HG03064 (cell line): ENCODE results near the gene CHEK2.
"Not testable (repeated sequence)": the region's sequence is repeated elsewhere in the genome, so short reads cannot be mapped to it uniquely, and the experiment has no call there.

Experiments used
- ATAC-seq: cut with Tn5 transposase; IDR thresholded peaks from one replicate; pipeline ENCODE4 v1.9.1; 2021; ENCODE audit warnings: low read depth; ENCODE audit not compliant: unreplicated experiment

The CHEK2 gene

GRCh38 chr22:28742562-28742962, 942 bp upstream of the CHEK2 start:
- no peak for ATAC-seq

- ATAC-seq, result no peak
Observed at GRCh38 chr22:28741200-28741784, 328 bp downstream of the CHEK2 start.

- not testable (repeated sequence) for ATAC-seq
Observed at GRCh38 chr22:28738876-28739275, 2.7 kb downstream of the CHEK2 start.

GRCh38 chr22:28737701-28738100, 3.9 kb downstream of the CHEK2 start:
- ATAC-seq, result no peak

GRCh38 chr22:28736301-28737155, 5.1 kb downstream of the CHEK2 start:
- ATAC-seq, result no peak

GRCh38 chr22:28734393-28734792, 7.2 kb downstream of the CHEK2 start:
- no peak for ATAC-seq

- no peak for ATAC-seq
Observed at GRCh38 chr22:28730179-28730578, 11.4 kb downstream of the CHEK2 start.

GRCh38 chr22:28728621-28729313, 12.9 kb downstream of the CHEK2 start:
- ATAC-seq, result no peak

GRCh38 chr22:28728002-28728401, 13.6 kb downstream of the CHEK2 start:
- no peak for ATAC-seq

- no peak for ATAC-seq
Observed at GRCh38 chr22:28718044-28718443, 23.6 kb downstream of the CHEK2 start.

GRCh38 chr22:28716686-28717085, 24.9 kb downstream of the CHEK2 start:
- no peak for ATAC-seq

GRCh38 chr22:28715611-28716010, 26.0 kb downstream of the CHEK2 start:
- ATAC-seq, result no peak

- ATAC-seq, result no peak
Observed at GRCh38 chr22:28714043-28714628, 27.5 kb downstream of the CHEK2 start.

- no peak for ATAC-seq
Observed at GRCh38 chr22:28711820-28712777, 29.5 kb downstream of the CHEK2 start.

- no peak for ATAC-seq
Observed at GRCh38 chr22:28711341-28711740, 30.3 kb downstream of the CHEK2 start.

GRCh38 chr22:28710576-28711191, 30.9 kb downstream of the CHEK2 start:
- ATAC-seq, result no peak

- no peak for ATAC-seq
Observed at GRCh38 chr22:28710107-28710506, 31.5 kb downstream of the CHEK2 start.

- ATAC-seq, result no peak
Observed at GRCh38 chr22:28706845-28707244, 34.8 kb downstream of the CHEK2 start.

GRCh38 chr22:28703436-28703835, 38.2 kb downstream of the CHEK2 start:
- no peak for ATAC-seq

GRCh38 chr22:28702891-28703290, 38.7 kb downstream of the CHEK2 start:
- no peak for ATAC-seq
